ENCODE measurements around the gene HAUS5. TPM values are rescaled to one million over a fixed set of nuclear protein-coding genes. Genes with fewer than 3 reads are reported as not detected.
"Not testable (repeated sequence)": the region's sequence is repeated elsewhere in the genome, so short reads cannot be mapped to it uniquely, and the experiment has no call there.

HAUS5 gene
- total RNA-seq = 6.4 TPM

GRCh38 chr19:35612559-35613321 lies at the start of gene HAUS5:
Gene HAUS5, plus strand, starts transcription at chr19:35612735. Its CDS starts 60 bp downstream, at chr19:35612795.
- peak; percentile 87 for DNase-seq

GRCh38 chr19:35562776-35563175 lies 49.8 kb upstream of the HAUS5 start:
- no peak for DNase-seq

- DNase-seq = no peak
These were observed 49.2 kb upstream of the HAUS5 start, which contains the start of gene ATP4A for GRCh38 chr19:35563207-35563829. Gene ATP4A, minus strand, starts transcription at chr19:35563658. Its CDS starts 29 bp downstream, at chr19:35563629.

GRCh38 chr19:35565016-35565856 lies 47.3 kb upstream of the HAUS5 start:
- no peak for DNase-seq

- DNase-seq = no peak
These were observed 45.8 kb upstream of the HAUS5 start for GRCh38 chr19:35566738-35567137.

- no peak for DNase-seq
These were observed 43.2 kb upstream of the HAUS5 start for GRCh38 chr19:35569281-35569781.

GRCh38 chr19:35571406-35571965 lies 41.0 kb upstream of the HAUS5 start:
- DNase-seq = no peak

GRCh38 chr19:35577918-35578317 lies 34.6 kb upstream of the HAUS5 start:
- no peak for DNase-seq

- no peak for DNase-seq
These were observed 33.8 kb upstream of the HAUS5 start for GRCh38 chr19:35578707-35579106.

GRCh38 chr19:35582760-35583159 lies 29.8 kb upstream of the HAUS5 start:
- no peak for DNase-seq

- no peak for DNase-seq
These were observed 26.7 kb upstream of the HAUS5 start, which contains the start of gene PMIS2 for GRCh38 chr19:35585848-35586247. Gene PMIS2, plus strand, starts transcription at chr19:35586173. Its CDS starts 87 bp downstream, at chr19:35586260.

GRCh38 chr19:35587321-35587720 lies 25.2 kb upstream of the HAUS5 start:
- DNase-seq = no peak

GRCh38 chr19:35590875-35591274 lies 21.7 kb upstream of the HAUS5 start:
- no peak for DNase-seq

GRCh38 chr19:35592226-35592625 lies 20.3 kb upstream of the HAUS5 start:
- DNase-seq = no peak

GRCh38 chr19:35595026-35595425 lies 17.5 kb upstream of the HAUS5 start:
- not testable (repeated sequence) for DNase-seq

- DNase-seq = no peak
These were observed 16.6 kb upstream of the HAUS5 start for GRCh38 chr19:35595928-35596327.

- DNase-seq = no peak
These were observed 16.1 kb upstream of the HAUS5 start for GRCh38 chr19:35596366-35596999.

- no peak for DNase-seq
These were observed 10.6 kb upstream of the HAUS5 start for GRCh38 chr19:35601971-35602370.

GRCh38 chr19:35604436-35604835 lies 8.1 kb upstream of the HAUS5 start:
- DNase-seq = not testable (repeated sequence)

GRCh38 chr19:35607170-35607569 lies 5.4 kb upstream of the HAUS5 start:
- not testable (repeated sequence) for DNase-seq

- DNase-seq = no peak
These were observed 4.9 kb upstream of the HAUS5 start for GRCh38 chr19:35607661-35608060.

GRCh38 chr19:35608251-35608650 lies 4.3 kb upstream of the HAUS5 start:
- no peak for DNase-seq
